ENCODE measurements around the gene CSK.

CSK gene

DNA sequence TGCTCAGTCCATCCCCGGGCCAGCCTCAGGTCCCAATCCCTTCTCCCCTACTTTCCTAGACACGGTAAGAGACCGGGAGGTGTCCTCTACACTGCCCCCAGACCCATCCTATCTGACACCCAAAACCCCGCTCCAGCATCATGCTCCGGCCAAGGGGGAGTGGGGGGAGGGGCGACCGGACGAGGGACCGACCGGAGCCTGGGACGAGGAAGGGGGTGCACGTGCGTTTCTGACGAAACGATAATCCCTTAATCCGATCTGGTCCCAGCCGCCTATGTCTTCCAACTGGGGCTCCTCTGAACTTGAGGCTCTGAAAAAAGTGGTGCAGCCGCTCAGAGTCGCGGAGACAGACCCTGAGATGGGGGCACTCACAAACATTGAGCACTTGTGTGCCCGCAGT, 45.0 kb downstream of the CSK start:
- H3K4me3 ChIP-seq (ENCODE audit: low read depth, low read length) = no peak overlapping the region
- TF ChIP-seq, protein P1, sequence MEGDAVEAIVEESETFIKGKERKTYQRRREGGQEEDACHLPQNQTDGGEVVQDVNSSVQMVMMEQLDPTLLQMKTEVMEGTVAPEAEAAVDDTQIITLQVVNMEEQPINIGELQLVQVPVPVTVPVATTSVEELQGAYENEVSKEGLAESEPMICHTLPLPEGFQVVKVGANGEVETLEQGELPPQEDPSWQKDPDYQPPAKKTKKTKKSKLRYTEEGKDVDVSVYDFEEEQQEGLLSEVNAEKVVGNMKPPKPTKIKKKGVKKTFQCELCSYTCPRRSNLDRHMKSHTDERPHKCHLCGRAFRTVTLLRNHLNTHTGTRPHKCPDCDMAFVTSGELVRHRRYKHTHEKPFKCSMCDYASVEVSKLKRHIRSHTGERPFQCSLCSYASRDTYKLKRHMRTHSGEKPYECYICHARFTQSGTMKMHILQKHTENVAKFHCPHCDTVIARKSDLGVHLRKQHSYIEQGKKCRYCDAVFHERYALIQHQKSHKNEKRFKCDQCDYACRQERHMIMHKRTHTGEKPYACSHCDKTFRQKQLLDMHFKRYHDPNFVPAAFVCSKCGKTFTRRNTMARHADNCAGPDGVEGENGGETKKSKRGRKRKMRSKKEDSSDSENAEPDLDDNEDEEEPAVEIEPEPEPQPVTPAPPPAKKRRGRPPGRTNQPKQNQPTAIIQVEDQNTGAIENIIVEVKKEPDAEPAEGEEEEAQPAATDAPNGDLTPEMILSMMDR (IDR thresholded peaks at IDR 0.05; ENCODE audit: low read depth, low read length) = no peak
- no peak for DNase-seq (ENCODE audit: low read depth)

DNA sequence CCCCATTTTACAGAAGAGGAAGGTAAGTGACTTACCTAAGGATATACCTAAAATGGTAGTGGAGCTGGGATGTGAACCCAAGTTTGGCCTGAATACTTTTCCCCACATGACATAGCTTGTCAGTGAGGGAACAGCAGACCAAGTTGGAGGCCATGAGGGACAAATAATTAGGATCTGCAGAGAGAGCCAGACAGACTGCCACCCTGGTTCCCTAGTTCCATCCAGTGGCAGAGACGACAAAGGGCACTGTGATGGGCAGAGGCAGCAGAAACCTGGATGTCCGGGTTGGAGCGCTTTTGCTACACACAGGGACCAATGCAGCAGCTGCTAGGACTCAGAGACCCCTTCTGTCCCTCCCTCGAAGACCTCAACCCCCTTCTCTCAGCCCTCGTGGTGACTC, 45.7 kb downstream of the CSK start:
- TF ChIP-seq POLR2A (IDR thresholded peaks at IDR 0.05; ENCODE audit: extremely low read depth, insufficient read length) (no peak), MYC (IDR thresholded peaks at IDR 0.05; ENCODE audit: low read depth, low read length) (no peak)
- TF ChIP-seq, protein P1 (IDR thresholded peaks at IDR 0.05; ENCODE audit: low read depth, low read length) = peak; percentile 13
- TF ChIP-seq, protein P2, sequence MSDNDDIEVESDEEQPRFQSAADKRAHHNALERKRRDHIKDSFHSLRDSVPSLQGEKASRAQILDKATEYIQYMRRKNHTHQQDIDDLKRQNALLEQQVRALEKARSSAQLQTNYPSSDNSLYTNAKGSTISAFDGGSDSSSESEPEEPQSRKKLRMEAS (IDR thresholded peaks at IDR 0.05; ENCODE audit: low read depth, low read length) = no peak
- no peak for DNase-seq (ENCODE audit: low read depth)
- H3K4me3 ChIP-seq (ENCODE audit: low read depth, low read length) = no peak overlapping the region

DNA sequence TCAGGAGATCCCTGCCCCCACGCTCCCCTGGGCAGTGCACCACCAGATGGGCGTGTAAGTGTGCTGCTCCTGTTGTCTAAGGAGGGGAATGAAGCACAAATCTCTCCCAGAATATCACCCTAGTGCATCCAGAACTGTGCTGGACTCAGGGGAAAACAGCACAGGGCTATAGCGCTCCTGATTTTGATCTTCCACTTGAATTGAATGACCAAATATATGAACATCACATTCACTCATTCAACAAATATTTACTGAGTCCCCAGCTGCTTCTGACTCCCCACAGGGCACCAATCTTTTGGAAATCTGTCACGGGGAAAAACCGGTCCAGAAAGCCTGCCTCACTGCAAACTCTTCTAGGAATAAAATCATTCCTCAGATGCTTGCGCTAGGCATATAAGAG, 47.0 kb downstream of the CSK start:
- no peak for DNase-seq (ENCODE audit: low read depth)
- no peak overlapping the region for H3K4me3 ChIP-seq (ENCODE audit: low read depth, low read length)
- TF ChIP-seq POLR2A (IDR thresholded peaks at IDR 0.05; ENCODE audit: extremely low read depth, insufficient read length) = no peak
- TF ChIP-seq, protein P2 (IDR thresholded peaks at IDR 0.05; ENCODE audit: low read depth, low read length) = no peak
- TF ChIP-seq, protein P1 (IDR thresholded peaks at IDR 0.05; ENCODE audit: low read depth, low read length) = no peak

DNA sequence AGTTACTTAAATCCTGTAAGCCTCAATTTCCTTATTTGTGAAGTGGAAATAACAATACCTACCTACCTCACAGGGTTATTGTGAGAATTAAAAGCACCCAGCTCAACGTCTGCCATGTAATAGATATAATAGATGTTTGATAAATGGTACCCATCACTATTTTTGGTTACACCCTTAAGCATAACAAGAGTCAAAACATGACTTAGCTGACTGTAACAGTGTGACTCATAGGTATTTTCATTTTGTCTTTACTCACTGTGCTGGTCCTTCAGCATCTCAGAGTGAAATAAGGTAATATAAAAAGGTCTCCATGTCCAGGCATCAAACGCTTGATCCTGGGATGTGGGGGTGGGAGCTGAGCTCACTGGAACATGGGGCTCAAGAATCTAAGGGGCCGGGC, 47.6 kb downstream of the CSK start:
- TF ChIP-seq, protein P2 (IDR thresholded peaks at IDR 0.05; ENCODE audit: low read depth, low read length) = no peak
- TF ChIP-seq, protein P1 (IDR thresholded peaks at IDR 0.05; ENCODE audit: low read depth, low read length) = no peak
- no peak for TF ChIP-seq POLR2A (IDR thresholded peaks at IDR 0.05; ENCODE audit: extremely low read depth, insufficient read length)
- TF ChIP-seq MYC (IDR thresholded peaks at IDR 0.05; ENCODE audit: low read depth, low read length) = no peak
- H3K4me3 ChIP-seq (ENCODE audit: low read depth, low read length) = no peak overlapping the region
- DNase-seq (ENCODE audit: low read depth) = no peak

DNA sequence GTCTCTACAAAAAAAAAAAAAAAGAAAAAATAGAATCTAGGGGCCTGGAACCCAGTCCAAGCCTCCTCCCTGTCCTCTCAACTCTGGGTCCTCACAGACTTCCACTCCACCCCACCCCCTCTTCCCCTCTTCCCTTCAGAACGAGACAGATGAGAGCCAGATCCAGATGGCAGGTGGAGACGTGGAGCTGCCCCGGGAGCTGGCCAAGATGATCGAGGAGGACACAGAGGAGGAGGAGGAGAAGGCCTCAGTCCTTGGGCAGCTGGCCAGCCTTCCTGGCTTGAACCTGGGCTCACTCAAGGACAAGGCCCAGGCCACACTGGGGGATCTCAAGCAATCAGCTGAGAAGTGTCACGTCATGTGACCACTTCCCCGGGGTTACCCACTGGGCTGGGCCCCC, 48.1 kb downstream of the CSK start:
- no peak overlapping the region for H3K4me3 ChIP-seq (ENCODE audit: low read depth, low read length)
- DNase-seq (ENCODE audit: low read depth) = no peak
- TF ChIP-seq, protein P2 (IDR thresholded peaks at IDR 0.05; ENCODE audit: low read depth, low read length) = no peak
- TF ChIP-seq POLR2A (IDR thresholded peaks at IDR 0.05; ENCODE audit: extremely low read depth, insufficient read length) (no peak), MYC (IDR thresholded peaks at IDR 0.05; ENCODE audit: low read depth, low read length) (no peak)
- TF ChIP-seq, protein P1 (IDR thresholded peaks at IDR 0.05; ENCODE audit: low read depth, low read length) = no peak

DNA sequence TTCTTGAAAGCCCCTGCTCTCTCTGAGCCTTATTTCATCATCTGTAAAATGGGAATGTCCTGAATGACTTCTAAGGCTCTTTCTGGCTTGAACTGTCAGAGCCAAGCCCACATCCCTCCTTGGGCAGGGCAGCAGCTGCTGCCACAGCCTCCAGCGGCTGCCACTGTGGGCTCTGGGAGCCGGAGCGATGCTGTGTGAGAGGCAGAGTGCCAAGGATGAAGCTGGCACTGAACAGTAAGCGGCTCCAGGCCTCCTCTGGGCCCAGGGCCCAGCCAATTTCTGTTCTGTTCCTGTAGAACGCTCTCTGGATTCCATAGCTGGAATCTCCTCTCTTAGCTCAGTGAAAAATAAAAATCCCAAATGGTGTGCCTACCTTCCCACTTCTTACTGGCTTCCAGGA, 49.0 kb downstream of the CSK start:
- TF ChIP-seq, protein P2 (IDR thresholded peaks at IDR 0.05; ENCODE audit: low read depth, low read length) = no peak
- TF ChIP-seq POLR2A (IDR thresholded peaks at IDR 0.05; ENCODE audit: extremely low read depth, insufficient read length) (no peak), MYC (IDR thresholded peaks at IDR 0.05; ENCODE audit: low read depth, low read length) (no peak)
- TF ChIP-seq, protein P1 (IDR thresholded peaks at IDR 0.05; ENCODE audit: low read depth, low read length) = no peak
- no peak for DNase-seq (ENCODE audit: low read depth)
- H3K4me3 ChIP-seq (ENCODE audit: low read depth, low read length) = no peak overlapping the region

All from NB4 (cell line).